Smooth muscle cell of the brain vasculature (primary cell): ENCODE measurements around the gene PPP1R13L.
A peak's percentile ranks its signal among the peaks of the same experiment; 100 is the strongest.

ENCODE experiments used
- DNase-seq: peaks from one replicate; pipeline ENCODE4 v3.0.0-alpha.2; 2012; ENCODE audit warnings: low read depth, low spot score

Gene PPP1R13L, protein sequence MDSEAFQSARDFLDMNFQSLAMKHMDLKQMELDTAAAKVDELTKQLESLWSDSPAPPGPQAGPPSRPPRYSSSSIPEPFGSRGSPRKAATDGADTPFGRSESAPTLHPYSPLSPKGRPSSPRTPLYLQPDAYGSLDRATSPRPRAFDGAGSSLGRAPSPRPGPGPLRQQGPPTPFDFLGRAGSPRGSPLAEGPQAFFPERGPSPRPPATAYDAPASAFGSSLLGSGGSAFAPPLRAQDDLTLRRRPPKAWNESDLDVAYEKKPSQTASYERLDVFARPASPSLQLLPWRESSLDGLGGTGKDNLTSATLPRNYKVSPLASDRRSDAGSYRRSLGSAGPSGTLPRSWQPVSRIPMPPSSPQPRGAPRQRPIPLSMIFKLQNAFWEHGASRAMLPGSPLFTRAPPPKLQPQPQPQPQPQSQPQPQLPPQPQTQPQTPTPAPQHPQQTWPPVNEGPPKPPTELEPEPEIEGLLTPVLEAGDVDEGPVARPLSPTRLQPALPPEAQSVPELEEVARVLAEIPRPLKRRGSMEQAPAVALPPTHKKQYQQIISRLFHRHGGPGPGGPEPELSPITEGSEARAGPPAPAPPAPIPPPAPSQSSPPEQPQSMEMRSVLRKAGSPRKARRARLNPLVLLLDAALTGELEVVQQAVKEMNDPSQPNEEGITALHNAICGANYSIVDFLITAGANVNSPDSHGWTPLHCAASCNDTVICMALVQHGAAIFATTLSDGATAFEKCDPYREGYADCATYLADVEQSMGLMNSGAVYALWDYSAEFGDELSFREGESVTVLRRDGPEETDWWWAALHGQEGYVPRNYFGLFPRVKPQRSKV

DNA sequence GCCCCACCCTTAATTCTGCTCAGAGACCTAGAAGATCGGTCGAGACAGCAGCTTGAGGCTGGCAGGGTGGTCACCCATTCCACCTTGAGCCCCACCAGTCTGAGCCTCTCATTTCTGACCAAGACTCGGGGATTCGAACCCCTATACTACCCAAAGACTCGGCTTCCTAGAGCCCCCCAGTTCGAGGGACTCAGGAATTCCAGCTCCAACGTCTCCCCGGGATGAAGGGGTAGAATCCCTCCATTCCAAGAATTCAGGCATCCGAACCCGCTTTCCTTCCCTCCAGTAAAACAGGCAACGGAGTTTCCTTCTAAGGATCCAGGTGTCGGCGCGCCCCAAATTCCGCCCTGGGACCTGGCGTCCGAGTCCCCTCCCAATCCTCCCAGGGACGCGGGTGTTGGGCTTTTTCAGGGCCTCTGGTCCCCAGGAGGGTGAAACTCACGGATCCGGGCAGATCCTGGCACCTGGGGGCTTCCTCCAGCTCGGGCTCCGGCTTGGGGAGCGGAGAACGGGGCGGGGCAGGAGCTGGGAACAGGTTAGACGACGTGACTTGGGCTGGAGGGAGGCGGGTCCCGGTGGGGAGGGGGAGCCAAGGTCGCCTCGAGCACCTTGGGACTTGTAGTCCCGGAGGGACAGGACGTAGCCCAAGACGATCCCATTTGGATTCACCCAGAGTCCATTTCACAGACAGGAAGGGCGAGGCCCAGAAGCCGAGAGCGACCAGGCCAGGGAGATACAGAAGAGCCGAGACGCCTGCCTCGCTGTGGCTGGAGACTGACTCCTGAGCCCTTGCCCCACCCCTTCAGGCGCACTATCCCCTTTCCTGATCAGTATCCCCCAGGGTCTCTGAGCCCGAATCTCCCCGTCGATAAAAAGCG, at the start of gene PPP1R13L:
PPP1R13L (minus strand) TSS at position 513 of the 878 bp plus-strand sequence. CDS start 6,751 bp downstream, outside the sequence.
- no peak for DNase-seq

- DNase-seq: no peak
These were observed 47.0 kb upstream of the PPP1R13L start for GRCh38 chr19:45451850-45452387.

DNA sequence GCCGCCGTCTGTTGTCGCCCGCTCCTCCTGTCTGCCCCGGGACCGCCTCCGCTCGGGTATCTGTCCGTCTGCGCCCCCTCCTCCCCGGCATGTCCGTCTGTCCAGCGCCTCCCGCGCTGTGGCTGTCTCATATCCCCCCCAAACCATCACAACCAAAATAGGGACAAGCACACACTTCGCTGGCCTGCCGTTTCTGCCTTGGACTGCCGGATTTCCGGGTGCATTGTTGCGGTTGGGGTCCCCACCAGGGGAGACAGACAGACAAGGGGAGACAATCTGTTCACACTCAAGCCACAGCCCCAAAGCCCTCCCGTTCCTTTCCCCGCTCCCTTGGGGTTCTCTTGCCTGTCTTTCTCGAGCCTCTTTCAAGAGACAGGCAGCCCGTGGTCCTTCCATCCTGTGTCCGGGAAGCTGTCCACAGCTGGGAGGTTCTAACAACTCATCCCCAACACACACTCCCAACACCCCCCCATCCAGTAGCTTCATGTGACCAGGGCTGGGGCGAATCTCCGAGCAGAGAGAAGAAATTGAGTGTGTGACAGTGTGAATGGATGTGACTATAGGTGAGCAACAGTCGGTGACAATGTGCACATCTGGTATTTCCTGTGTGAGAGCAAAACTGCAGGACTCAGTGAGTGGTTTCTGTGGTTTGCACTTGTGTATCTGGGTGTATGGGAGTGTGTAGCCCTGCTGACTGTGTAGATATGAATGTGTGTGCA, 46.4 kb upstream of the PPP1R13L start:
- no peak for DNase-seq

DNA sequence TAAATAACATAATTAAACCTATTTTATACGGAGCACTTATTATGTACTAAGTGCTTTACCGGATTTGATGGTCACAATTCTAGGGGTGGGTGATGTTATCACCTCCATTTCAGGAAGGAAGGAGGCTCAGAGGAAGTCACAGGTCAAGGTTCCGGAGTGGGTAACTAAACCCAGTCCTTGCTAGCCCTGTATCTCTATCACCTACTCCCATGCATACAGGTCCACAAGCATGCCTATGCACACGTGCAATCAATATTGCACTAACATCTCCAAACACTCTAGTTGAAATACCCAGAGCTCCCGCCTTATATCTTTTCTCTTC, 45.1 kb upstream of the PPP1R13L start:
- no peak for DNase-seq

- peak; percentile 58 for DNase-seq
These were observed 44.0 kb upstream of the PPP1R13L start for GRCh38 chr19:45448887-45449299.

DNA sequence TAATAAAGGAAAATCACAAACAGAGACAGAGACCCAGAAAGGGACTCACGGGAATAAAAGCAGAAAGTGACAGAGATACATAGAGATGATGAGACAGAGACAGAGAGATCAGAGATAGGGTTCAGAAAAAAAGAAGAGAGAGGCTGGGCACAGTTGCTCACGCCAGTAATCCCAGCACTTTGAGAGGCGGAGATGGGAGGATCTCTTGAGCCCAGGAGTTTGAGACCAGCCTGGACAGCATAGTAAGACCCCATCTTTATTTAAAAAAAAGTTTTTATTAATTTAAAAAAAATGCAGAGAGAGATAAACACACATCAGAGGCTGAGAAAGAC, 43.5 kb upstream of the PPP1R13L start:
- no peak for DNase-seq

DNA sequence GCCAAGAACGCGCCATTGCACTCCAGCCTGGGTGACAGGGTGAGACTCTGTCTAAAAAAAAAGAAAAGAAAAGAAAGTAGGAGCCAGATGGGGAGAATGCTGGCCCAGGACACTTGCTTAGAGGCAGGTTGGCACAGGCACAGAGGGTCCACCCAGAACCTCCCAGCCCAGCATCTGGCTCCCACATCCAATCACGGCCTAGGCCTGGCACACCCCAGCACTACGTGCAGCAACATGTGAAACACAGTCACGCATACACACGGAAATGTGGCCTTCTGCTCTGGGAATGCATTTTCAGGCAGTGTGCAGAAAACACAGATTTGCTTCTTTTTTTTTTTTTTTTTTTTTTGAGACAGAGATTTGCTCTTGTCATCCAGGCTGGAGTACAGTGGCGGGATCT, 42.1 kb upstream of the PPP1R13L start:
- no peak for DNase-seq

DNA sequence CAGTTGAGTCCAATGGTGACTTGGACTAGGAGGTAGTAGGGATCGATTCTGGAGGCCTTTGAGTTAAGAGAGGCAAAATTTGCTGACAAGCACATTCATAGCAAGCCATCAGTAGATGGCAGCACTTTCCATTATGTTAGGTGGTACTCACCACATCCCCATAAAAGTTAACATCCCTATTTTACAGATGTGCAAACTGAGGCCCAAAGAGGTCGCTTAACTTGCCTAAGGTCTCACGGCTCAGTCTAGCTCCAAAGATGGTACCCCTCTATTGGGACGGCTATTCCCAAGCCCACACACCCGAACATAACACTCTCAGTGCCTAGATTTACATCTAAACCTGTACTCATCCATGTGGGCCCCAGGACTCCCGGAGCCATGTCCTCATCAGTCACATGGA, 41.4 kb upstream of the PPP1R13L start:
- DNase-seq: no peak

GRCh38 chr19:45445139-45445538, 40.3 kb upstream of the PPP1R13L start:
- no peak for DNase-seq

- DNase-seq: no peak
These were observed 39.6 kb upstream of the PPP1R13L start for GRCh38 chr19:45444318-45445041.

GRCh38 chr19:45443462-45444317, 38.8 kb upstream of the PPP1R13L start:
- DNase-seq: no peak

DNA sequence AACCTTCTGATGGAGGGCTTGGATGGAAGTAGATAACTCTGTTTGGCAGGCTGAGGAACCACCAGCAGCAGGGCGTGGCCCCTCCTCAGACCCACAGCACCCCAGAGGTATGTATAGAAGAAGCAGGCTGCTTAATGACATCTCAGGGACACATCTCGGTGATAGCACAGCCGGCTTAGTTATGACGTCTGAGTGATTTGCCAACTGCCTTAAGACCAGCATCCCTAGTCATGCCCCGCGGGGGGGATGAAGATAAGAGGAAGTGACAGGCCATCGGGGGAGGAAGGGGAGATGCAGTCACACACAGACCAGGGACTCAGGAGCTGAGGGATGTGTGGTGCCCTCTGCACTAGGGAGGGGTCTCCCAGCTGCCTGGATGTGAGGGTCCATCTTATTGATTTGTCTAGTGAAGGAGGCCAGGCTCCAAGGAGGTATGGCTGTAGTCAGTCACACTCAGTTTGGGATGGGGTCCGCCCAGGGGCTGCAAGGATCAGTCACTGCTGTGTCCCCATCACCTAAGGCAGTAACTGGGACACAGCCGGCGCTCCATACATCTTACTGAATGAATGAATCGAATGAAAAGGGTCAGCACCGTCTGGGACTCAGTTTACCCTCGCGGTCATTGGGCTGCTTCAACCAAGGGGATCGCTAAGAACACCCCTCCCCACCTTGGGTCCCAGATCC, 38.1 kb upstream of the PPP1R13L start:
- DNase-seq: no peak

DNA sequence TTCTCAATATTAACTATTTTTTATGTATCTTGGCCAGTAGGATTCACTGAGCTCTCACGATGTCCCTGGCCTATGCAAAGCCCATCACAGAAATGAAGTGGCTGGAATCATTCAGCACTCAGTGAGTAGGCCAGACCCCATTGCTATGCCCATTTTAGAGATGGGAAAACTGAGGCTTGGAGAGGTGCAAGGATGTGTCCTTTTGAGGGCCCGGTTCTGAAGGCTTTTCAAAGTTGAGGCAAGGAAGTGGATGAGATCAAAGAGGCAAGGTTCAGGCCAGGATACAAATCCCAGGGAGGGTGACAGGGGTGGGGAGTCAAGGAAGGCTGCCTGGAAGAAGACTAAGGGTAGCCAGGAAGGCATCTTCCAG, 37.5 kb upstream of the PPP1R13L start:
- DNase-seq: no peak

DNA sequence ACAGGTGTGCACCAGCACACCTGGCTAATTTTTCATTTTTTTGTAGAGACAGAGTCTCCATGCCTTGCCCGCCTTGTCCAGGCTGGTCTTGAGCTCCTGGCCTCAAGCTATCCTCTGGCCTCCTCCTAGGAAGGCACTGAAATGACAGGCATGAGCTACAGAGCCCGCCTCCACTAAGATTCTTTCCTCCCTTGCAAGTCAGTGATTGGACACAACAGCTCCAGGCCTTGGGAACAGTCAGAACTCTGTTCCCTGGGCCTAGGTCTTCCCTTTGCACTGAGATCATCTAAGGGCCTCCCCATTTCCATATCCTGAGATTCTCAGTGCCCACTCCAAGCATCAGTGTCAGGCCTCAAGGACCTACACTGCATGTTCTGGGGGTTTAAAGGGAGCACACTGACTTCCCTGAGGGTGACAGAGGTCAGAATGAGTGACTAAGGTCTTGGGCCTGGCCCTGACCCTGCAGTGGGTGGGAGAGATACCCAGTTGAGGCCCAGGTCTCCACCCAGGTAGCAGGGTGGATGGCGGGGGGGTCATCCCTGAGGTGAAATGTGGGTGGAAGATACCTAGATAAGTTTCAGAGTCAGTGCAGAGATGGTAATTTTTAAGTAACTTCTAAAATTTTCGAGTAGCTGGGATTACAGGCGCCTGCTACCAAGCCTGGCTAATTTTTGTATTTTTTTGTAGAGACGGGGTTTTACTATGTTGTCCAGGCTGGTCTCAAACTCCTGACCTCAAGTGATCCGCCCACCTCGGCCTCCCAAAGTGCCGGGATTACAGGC, 36.2 kb upstream of the PPP1R13L start:
- DNase-seq: no peak

GRCh38 chr19:45440259-45440638, 35.4 kb upstream of the PPP1R13L start:
- no peak for DNase-seq

DNA sequence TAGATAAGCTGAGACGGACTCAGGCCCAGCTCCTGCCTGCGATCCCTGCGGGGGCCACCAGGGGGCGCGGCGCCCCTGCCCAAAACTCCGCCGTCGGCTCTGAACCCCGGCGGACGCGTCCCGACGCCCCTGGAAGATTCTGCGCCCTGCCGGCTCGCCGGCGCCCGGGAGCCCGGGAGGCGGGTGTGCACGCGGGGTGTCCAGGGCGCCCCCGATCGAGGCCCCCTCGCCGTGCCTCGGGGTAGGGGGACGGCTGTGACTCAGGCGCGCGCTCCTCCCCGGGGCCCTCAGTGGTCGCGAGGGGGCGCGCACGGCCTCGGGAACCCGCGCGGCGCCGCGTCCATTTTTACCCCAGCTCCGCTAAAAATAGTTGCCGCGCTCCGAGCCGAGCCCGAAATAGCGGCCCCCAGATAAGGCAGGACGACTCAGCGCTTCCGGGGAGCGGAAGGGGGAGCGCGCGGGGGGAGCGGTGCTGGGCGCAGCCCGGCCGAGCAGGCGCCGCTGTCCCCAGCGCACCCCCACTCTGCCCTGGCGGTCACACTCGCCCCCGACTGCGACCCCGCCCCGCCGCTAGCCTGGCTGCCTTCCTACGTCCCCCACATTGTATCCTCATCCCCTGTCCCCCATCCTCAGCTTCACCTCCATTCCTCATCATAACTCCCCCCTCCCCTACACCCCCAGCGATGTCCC, 34.8 kb upstream of the PPP1R13L start:
- DNase-seq: no peak

DNA sequence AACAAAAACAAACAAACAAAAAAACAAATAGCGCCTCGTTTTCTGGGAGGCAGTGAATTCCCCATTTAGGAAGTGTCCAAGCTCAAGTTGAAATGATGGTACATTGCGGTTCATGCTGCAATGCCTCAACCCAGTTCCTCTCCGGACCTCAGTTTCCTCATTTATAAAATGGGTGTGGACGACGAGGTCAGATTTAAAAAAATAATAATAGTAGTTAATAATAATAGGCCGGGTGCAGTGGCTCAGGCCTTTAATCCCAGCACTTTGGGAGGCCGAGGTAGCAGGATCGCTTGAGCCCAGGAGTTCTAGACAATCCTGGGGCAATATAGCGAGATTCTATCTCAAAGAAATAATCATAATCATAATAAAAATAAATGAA, 34.3 kb upstream of the PPP1R13L start:
- DNase-seq: no peak

- DNase-seq: no peak
These were observed 32.5 kb upstream of the PPP1R13L start for GRCh38 chr19:45437328-45437727.
